HG03575 (cell line): ENCODE measurements around the gene NR3C2.
A peak's percentile ranks its signal among the peaks of the same experiment; 100 is the strongest.

Source experiments
- ATAC-seq: cut with Tn5 transposase; IDR thresholded peaks from one replicate; pipeline ENCODE4 v1.9.1; 2021; ENCODE audit not compliant: unreplicated experiment, insufficient number of reproducible peaks, low FRiP score; ENCODE audit errors: extremely low read depth

Gene NR3C2

GRCh38 chr4:148075438-148075837 is 366.8 kb downstream of the NR3C2 start:
- ATAC-seq: no peak

DNA sequence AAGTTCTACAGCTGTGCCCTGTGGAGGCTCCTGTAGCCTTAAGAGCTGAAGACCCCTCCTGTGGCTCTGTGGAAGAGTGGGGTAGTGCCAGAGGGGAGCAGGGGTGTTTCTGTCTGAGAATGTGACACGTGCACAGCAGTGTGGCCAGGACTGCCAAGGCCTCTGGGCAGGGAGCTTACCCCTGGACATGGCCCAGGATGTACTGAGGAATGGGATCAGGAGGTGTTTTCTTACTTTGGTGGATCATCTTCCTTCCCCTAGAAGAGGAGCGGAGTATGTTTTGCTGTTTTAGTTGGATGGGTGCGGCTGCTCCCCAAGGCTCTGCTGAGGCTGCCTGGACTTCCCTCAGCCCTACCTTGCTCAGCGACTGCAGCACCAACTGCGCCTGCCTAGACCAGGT is 367.8 kb downstream of the NR3C2 start:
- ATAC-seq: no peak

DNA sequence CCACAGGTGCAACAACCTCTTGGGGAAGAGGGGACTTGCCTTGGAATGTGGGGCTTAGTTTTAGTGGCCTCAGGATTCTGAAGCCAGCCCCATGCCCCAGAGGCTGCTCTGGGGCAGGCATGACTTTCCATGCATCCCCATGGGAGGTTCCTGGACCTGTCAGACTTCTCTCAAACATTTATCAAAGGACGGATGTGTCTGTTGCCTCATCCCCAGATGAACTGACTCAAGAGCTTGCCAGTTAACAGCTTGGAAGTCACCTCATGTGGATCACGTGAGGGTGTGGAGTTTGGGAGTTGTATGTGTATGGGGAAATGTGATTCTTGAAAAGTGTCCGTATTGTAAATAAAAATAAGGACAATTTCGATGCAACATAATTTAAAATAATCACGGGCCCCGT is 368.9 kb downstream of the NR3C2 start:
- no peak for ATAC-seq

DNA sequence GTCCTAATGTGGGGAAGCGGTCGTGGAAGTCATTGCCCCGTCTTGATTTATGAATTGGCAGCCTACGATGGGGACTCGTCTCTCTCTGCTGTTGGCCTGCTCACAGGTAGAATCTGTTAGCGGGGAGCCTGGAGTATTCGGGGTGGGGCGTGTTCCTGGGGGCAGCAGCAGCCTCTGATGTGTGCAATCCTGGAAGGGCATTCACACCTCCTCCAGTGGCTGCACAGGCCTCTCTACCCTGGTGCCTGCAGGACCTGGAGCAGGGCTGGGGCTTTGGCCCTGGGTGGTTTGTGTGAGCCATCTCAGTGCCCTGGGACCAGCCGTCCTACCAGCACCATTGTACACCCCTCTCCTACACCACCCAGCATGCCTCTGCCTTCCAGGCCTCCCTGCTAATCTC is 369.4 kb downstream of the NR3C2 start:
- ATAC-seq: no peak

DNA sequence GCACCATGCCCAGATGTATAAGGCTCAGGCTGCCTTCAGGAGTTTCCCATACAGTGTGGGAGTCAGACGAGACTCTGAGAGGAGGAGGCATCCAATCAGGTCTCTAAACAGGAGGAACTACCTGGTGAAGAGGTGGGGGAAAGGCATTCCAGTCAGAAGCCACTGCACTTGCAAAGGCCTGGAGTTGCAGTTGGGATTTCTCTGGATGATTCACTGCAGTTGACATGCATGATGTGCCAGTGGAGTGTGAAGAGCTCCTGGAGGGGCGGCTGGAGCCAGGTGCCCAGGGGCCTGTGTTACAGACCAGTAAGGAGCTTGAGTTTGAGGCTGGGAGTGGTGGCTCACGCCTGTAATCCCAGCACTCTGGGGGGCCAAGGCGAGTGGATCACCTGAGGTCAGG is 371.2 kb downstream of the NR3C2 start:
- no peak for ATAC-seq

DNA sequence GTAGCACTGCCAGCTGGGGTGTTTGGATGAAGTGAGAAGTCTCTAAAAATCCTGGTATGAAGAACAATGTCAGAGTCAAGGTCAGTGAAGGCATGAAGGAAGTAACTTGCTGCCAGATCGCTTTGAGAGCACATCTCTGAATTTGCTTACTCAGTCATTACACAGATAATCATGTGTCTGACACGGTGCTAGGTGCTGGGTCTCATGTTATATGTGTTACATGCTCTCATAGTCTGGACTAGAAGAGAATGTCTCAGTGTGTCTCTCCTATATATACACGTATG is 372.4 kb downstream of the NR3C2 start:
- no peak for ATAC-seq

- no peak for ATAC-seq
Observed at GRCh38 chr4:148069086-148069894, 372.9 kb downstream of the NR3C2 start.

- ATAC-seq: no peak
Observed at GRCh38 chr4:148068065-148068911, 373.9 kb downstream of the NR3C2 start.

- ATAC-seq: no peak
Observed at GRCh38 chr4:148067301-148067916, 374.8 kb downstream of the NR3C2 start.

GRCh38 chr4:148065075-148065474 is 377.1 kb downstream of the NR3C2 start:
- no peak for ATAC-seq

GRCh38 chr4:148064451-148064850 is 377.8 kb downstream of the NR3C2 start:
- no peak for ATAC-seq

DNA sequence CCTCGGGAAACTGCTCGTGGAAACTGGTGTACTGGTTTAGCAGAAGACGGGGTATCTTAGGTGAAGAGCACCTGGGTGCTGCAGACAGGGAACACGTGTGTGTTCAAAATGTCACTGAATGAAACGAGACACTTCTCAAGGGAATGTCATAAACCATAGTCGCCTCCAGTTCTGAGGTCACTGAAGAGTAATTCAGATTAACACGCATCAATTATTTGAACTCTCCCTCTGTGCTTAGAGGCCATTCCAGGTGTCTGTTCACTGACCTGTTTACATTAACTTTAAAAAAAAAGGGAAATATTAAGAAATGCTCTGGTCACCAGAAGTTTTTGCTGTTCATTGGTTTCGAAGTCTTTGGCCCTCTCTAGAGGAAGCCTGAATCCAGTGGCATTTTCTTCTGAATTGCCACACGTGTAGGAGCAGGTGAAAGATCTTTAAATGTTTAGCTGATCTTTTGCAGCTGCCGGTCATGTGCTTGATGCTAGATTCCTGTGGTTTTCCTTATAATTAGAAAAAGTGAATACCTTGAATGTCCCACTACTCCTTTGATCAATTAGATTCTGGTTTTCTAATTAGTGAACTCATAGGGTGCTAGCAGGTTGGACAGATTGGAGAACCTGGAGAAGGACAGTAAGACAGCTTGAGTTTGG is 379.8 kb downstream of the NR3C2 start:
- no peak for ATAC-seq

- no peak for ATAC-seq
Observed at GRCh38 chr4:148061795-148062194, 380.4 kb downstream of the NR3C2 start.

DNA sequence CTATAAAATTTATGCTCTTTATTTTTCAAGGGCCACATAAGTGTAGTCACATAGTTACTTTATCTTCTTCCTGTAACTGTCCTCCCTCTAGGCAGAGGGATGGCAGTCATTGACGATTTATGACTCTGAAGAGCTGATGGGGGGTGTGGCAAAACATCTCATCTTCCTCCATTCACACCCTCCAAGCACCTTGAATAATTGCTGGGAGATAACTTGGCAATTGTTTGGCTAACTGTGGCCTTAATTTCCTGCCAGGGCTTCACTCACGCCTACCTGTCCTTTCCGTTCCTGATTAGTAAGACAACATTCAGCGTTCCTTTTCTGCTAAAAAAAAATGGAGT is 381.1 kb downstream of the NR3C2 start:
- ATAC-seq: no peak

- ATAC-seq: no peak
Observed at GRCh38 chr4:148060264-148061140, 381.7 kb downstream of the NR3C2 start.

GRCh38 chr4:148059617-148060180 is 382.5 kb downstream of the NR3C2 start:
- ATAC-seq: no peak

- no peak for ATAC-seq
Observed at GRCh38 chr4:148057984-148058859, 384.0 kb downstream of the NR3C2 start.

- peak; percentile 27 for ATAC-seq
Observed at GRCh38 chr4:148057516-148057915, 384.7 kb downstream of the NR3C2 start.
